ENCODE results near the gene FADS2.

- TF ChIP-seq, protein P1, sequence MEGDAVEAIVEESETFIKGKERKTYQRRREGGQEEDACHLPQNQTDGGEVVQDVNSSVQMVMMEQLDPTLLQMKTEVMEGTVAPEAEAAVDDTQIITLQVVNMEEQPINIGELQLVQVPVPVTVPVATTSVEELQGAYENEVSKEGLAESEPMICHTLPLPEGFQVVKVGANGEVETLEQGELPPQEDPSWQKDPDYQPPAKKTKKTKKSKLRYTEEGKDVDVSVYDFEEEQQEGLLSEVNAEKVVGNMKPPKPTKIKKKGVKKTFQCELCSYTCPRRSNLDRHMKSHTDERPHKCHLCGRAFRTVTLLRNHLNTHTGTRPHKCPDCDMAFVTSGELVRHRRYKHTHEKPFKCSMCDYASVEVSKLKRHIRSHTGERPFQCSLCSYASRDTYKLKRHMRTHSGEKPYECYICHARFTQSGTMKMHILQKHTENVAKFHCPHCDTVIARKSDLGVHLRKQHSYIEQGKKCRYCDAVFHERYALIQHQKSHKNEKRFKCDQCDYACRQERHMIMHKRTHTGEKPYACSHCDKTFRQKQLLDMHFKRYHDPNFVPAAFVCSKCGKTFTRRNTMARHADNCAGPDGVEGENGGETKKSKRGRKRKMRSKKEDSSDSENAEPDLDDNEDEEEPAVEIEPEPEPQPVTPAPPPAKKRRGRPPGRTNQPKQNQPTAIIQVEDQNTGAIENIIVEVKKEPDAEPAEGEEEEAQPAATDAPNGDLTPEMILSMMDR (IDR thresholded peaks at IDR 0.05; ENCODE audit: poor library complexity), result no peak
- no peak for TF ChIP-seq EZH2phosphoT487 (IDR thresholded peaks at IDR 0.05; ENCODE audit: low read depth, severe bottlenecking, unreplicated experiment)
Observed at GRCh38 chr11:61833471-61833870, 5.4 kb downstream of the FADS2 start.
